Measurements from ENCODE around the gene TM6SF1.

TM6SF1 gene

GRCh38 chr15:83109532-83109931 is 2.1 kb downstream of the TM6SF1 start:
- Histone ChIP-seq H3K4me3 (replicated peaks; ENCODE audit: low read depth, low read length) (no peak overlapping the region), H3K36me3 (ENCODE audit: control insufficient read depth, insufficient read depth, low read length) (no peaks in the 10 kb centered on the region), H3K27me3 (replicated peaks; ENCODE audit: control insufficient read depth, insufficient read depth, low read length) (no peaks in the 10 kb centered on the region)
- no peak for TF ChIP-seq CTCF (IDR thresholded peaks at IDR 0.05; ENCODE audit: insufficient read depth, low read length, poor library complexity, severe bottlenecking)
- no peak for DNase-seq (ENCODE audit: extremely low read depth, insufficient read length)

- no peaks in the 10 kb centered on the region for H3K27me3 ChIP-seq (replicated peaks; ENCODE audit: control insufficient read depth, insufficient read depth, low read length)
- TF ChIP-seq CTCF (IDR thresholded peaks at IDR 0.05; ENCODE audit: insufficient read depth, low read length, poor library complexity, severe bottlenecking) = no peak
- H3K36me3 ChIP-seq (ENCODE audit: control insufficient read depth, insufficient read depth, low read length) = no peaks in the 10 kb centered on the region
- DNase-seq (ENCODE audit: extremely low read depth, insufficient read length) = no peak
- no peak overlapping the region for H3K4me3 ChIP-seq (replicated peaks; ENCODE audit: low read depth, low read length)
These were observed 2.9 kb downstream of the TM6SF1 start for GRCh38 chr15:83110381-83110780.

- Histone ChIP-seq H3K4me3 (replicated peaks; ENCODE audit: low read depth, low read length) (no peak overlapping the region), H3K36me3 (ENCODE audit: control insufficient read depth, insufficient read depth, low read length) (no peaks in the 10 kb centered on the region), H3K27me3 (replicated peaks; ENCODE audit: control insufficient read depth, insufficient read depth, low read length) (no peaks in the 10 kb centered on the region)
- TF ChIP-seq CTCF (IDR thresholded peaks at IDR 0.05; ENCODE audit: insufficient read depth, low read length, poor library complexity, severe bottlenecking) = no peak
- no peak for DNase-seq (ENCODE audit: extremely low read depth, insufficient read length)
These were observed 3.7 kb downstream of the TM6SF1 start for GRCh38 chr15:83111149-83111548.

- H3K27me3 ChIP-seq (replicated peaks; ENCODE audit: control insufficient read depth, insufficient read depth, low read length) = no peaks in the 10 kb centered on the region
- TF ChIP-seq CTCF (IDR thresholded peaks at IDR 0.05; ENCODE audit: insufficient read depth, low read length, poor library complexity, severe bottlenecking) = no peak
- DNase-seq (ENCODE audit: extremely low read depth, insufficient read length) = no peak
- no peaks in the 10 kb centered on the region for H3K36me3 ChIP-seq (ENCODE audit: control insufficient read depth, insufficient read depth, low read length)
- H3K4me3 ChIP-seq (replicated peaks; ENCODE audit: low read depth, low read length) = no peak overlapping the region
These were observed 4.9 kb downstream of the TM6SF1 start for GRCh38 chr15:83112233-83112955.

- DNase-seq (ENCODE audit: extremely low read depth, insufficient read length) = no peak
- Histone ChIP-seq H3K27me3 (replicated peaks; ENCODE audit: control insufficient read depth, insufficient read depth, low read length) (no peaks in the 10 kb centered on the region), H3K36me3 (ENCODE audit: control insufficient read depth, insufficient read depth, low read length) (no peaks in the 10 kb centered on the region), H3K4me3 (replicated peaks; ENCODE audit: low read depth, low read length) (no peak overlapping the region)
- no peak for TF ChIP-seq CTCF (IDR thresholded peaks at IDR 0.05; ENCODE audit: insufficient read depth, low read length, poor library complexity, severe bottlenecking)
These were observed 5.5 kb downstream of the TM6SF1 start for GRCh38 chr15:83112956-83113299.
